PC-9 (cell line): Measurements from ENCODE around the gene ICA1. TPM values are rescaled to one million over a fixed set of nuclear protein-coding genes. Genes with fewer than 3 reads are reported as not detected.

Source experiments
- BruUV-seq: library from RNA; stranded (reverse); fragments of 400-500 nt; replicated peaks from 2 replicates; lab custom pipeline; 2021; lab: Mats Ljungman, UMichigan
- CTCF ChIA-PET: fragments of 300-600 bp; sonication (Branson Sonifier 250); formaldehyde crosslinking; loops from one replicate; lab custom pipeline; 2022; ENCODE audit warnings: antibody characterized with exemption; lab: Charles Lee
- POLR2A ChIA-PET: fragments of 300-600 bp; sonication (Branson Sonifier 250); formaldehyde crosslinking; loops from one replicate; lab custom pipeline; 2022; ENCODE audit warnings: antibody characterized with exemption; ENCODE audit not compliant: unreplicated experiment; lab: Charles Lee
- DNase-seq, 2 experiments: peaks; one replicate each; pipeline versions ENCODE4 v3.0.0 to v3.0.0-alpha.2; 2015 to 2022; ENCODE audit warnings: mixed read lengths in 1 of 2
- H2AFZ ChIP-seq: fragments of 200-600 bp; sonication (generic); 2 replicates; pipeline ENCODE4 v1.8.1; 2017; ENCODE audit warnings: antibody characterized with exemption
- H3F3A ChIP-seq: fragments of 200-600 bp; sonication (generic); 2 replicates; pipeline ENCODE4 v1.8.1; 2017; ENCODE audit warnings: antibody characterized with exemption, mild to moderate bottlenecking, low read depth; ENCODE audit not compliant: insufficient read depth
- H3K27ac ChIP-seq: fragments of 200-600 bp; sonication (generic); 2 replicates; pipeline ENCODE4 v1.6.1; 2016; ENCODE audit warnings: mixed run types
- H3K27me3 ChIP-seq: fragments of 200-600 bp; sonication (generic); 2 replicates; pipeline ENCODE4 v1.6.1; 2016; ENCODE audit warnings: low read depth, mixed run types; ENCODE audit not compliant: insufficient read depth
- H3K36me3 ChIP-seq: fragments of 200-600 bp; sonication (generic); 2 replicates; pipeline ENCODE4 v1.6.1; 2016; ENCODE audit warnings: low read depth, mixed run types
- H3K4me1 ChIP-seq: fragments of 200-600 bp; sonication (generic); replicated peaks from 2 replicates; pipeline ENCODE4 v1.6.1; 2016; ENCODE audit warnings: mixed run types; ENCODE audit not compliant: insufficient read depth
- H3K4me2 ChIP-seq: fragments of 200-600 bp; sonication (generic); 2 replicates; pipeline ENCODE4 v1.6.1; 2017; ENCODE audit warnings: mixed run types
- H3K4me3 ChIP-seq: fragments of 200-600 bp; sonication (generic); 2 replicates; pipeline ENCODE4 v1.6.1; 2016; ENCODE audit warnings: mixed run types
- H3K79me2 ChIP-seq: fragments of 200-600 bp; sonication (generic); 2 replicates; pipeline ENCODE4 v1.6.1; 2017; ENCODE audit warnings: low read depth, mixed run types
- H3K9me2 ChIP-seq: fragments of 200-600 bp; sonication (generic); 2 replicates; pipeline ENCODE4 v1.8.1; 2017; ENCODE audit warnings: mild to moderate bottlenecking; ENCODE audit not compliant: insufficient read depth
- H3K9me3 ChIP-seq: fragments of 200-600 bp; sonication (generic); 2 replicates; pipeline ENCODE4 v1.8.1; 2016; ENCODE audit warnings: low read depth; ENCODE audit not compliant: insufficient read depth
- H4K20me1 ChIP-seq: fragments of 200-600 bp; sonication (generic); 2 replicates; pipeline ENCODE4 v1.8.1; 2017; ENCODE audit not compliant: insufficient read depth
- EZH2 ChIP-seq: fragments of 200-600 bp; sonication (generic); IDR thresholded peaks from 2 replicates; pipeline ENCODE4 v1.8.0; 2017; ENCODE audit warnings: antibody characterized with exemption, low read depth
- intact Hi-C: fragments of 100-400 bp; cut with micrococcal nuclease; formaldehyde crosslinking; loops from one replicate; pipeline ENCODE4 v1.10.0; 2022; ENCODE audit not compliant: unreplicated experiment
- total RNA-seq: library from RNA; stranded (reverse); gene quantifications from 2 replicates; pipeline ENCODE4 v1.2.3, GENCODE V29; 2021
- TF ChIP-seq, protein P1 (sequence below): fragments of 200-600 bp; sonication (generic); conservative IDR thresholded peaks from 2 replicates; pipeline ENCODE4 v1.6.1; 2017; ENCODE audit warnings: mixed run types, antibody characterized with exemption, mild to moderate bottlenecking, moderate library complexity

Gene ICA1
- total RNA-seq, 1 experiment from 2014 or later, result 33.8 TPM

DNA sequence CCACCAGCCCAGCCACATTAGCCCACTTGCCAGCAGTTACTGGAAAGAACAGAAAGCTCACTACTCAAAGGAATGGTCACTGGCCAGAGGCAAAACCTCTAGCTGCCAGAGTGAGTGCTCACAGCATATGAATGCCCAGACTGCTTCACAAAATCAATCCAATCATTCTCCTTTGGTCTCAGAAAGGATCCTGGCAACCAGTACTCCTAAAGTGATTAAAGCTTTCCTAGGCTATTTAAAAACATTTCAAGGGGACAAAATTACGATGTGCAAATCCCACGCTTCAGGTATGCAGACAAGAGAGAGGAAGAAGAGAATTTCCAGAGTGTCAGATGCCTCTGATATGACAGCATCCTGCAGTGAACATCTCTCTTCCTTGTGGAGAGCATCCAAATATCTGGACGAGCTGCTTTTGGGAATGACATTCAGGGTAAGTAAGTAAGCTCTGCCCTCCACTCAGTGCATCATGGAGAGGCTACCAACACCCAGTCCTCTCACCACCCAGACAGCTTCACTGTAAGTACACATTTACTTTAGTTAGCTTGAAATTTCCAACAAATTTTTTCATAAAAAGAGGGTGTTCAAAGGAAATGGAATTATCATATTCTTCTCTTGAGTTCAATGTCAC lies 25.1 kb downstream of the ICA1 start:
- no TSS peak for BruUV-seq
- Histone ChIP-seq H3K27me3 (no peaks in the 10 kb centered on the region), H2AFZ (no peak overlapping the region), H3K9me3 (no peaks in the 10 kb centered on the region), H3F3A (no peaks in the 10 kb centered on the region), H4K20me1 (no peaks in the 10 kb centered on the region), H3K4me2 (no peak overlapping the region), H3K4me1 (no peaks in the 10 kb centered on the region), H3K9me2 (no peaks in the 10 kb centered on the region), H3K27ac (no peak overlapping the region), H3K79me2 (no peaks in the 10 kb centered on the region), H3K36me3 (0 out of 2 replicates have a peak, but pooled peaks cover 4% of the 10 kb centered on the region), H3K4me3 (no peak overlapping the region)
- no peak for TF ChIP-seq EZH2
- TF ChIP-seq, protein P1, sequence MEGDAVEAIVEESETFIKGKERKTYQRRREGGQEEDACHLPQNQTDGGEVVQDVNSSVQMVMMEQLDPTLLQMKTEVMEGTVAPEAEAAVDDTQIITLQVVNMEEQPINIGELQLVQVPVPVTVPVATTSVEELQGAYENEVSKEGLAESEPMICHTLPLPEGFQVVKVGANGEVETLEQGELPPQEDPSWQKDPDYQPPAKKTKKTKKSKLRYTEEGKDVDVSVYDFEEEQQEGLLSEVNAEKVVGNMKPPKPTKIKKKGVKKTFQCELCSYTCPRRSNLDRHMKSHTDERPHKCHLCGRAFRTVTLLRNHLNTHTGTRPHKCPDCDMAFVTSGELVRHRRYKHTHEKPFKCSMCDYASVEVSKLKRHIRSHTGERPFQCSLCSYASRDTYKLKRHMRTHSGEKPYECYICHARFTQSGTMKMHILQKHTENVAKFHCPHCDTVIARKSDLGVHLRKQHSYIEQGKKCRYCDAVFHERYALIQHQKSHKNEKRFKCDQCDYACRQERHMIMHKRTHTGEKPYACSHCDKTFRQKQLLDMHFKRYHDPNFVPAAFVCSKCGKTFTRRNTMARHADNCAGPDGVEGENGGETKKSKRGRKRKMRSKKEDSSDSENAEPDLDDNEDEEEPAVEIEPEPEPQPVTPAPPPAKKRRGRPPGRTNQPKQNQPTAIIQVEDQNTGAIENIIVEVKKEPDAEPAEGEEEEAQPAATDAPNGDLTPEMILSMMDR, result no peak
- DNase-seq, result no peak
- intact Hi-C loops, result no loop called here
- CTCF ChIA-PET, result interaction anchor here (1.0 kb wide), 1 partner anchor 59 kb away, joined by 3 read pairs; no protein-coding TSS in a partner anchor
- POLR2A ChIA-PET, result no interaction called here

DNA sequence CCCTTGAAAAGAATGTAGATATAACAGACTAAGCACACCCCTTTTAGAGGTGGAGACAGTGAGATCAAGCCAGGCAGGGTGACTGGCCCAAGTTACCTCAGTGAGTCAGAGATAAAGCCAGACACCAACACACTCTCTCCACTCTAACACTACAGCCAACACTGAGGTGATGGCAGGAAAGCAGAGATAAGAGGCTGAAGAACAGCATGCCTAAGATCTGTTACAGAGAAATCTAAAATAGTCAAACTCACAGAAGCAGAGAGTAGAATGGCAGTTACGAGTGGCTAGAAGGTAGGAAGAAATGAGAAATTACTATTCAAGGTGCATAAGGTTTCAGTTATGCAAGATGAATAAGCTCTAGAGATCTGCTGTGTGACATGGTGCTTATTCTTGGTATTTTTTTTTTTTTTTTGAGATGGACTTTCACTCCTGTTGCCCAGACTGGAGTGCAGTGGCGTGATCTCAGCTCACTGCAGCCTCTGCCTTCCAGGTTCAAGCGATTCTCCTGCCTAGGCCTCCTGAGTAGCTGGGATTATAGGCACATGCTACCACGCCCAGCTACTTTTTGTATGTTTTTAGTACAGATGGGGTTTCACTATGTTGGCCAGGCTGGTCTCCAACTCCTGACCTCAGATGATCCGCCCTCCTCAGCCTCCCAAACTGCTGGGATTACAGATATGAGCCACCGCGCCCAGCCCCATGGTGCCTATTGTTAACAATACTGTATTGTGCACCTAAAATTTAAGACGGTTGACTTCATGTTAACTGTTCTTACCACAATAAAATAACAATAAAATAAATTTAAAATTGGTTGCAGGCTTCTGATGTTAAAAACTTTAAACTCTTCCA lies 28.7 kb downstream of the ICA1 start:
- H3K4me2 ChIP-seq, result no peak overlapping the region
- no peaks in the 10 kb centered on the region for H3K79me2 ChIP-seq
- no TSS peak for BruUV-seq
- DNase-seq, result no peak
- no peaks in the 10 kb centered on the region for H3K27me3 ChIP-seq
- H3K9me3 ChIP-seq, result no peaks in the 10 kb centered on the region
- intact Hi-C loops, result no loop called here
- H3K4me3 ChIP-seq, result no peak overlapping the region
- ChIA-PET CTCF (no interaction called here), POLR2A (no interaction called here)
- no peaks in the 10 kb centered on the region for H3F3A ChIP-seq
- 0 out of 2 replicates have a peak, but pooled peaks cover 4% of the 10 kb centered on the region for H3K36me3 ChIP-seq
- no peaks in the 10 kb centered on the region for H4K20me1 ChIP-seq
- H2AFZ ChIP-seq, result no peak overlapping the region
- H3K9me2 ChIP-seq, result no peaks in the 10 kb centered on the region
- H3K4me1 ChIP-seq, result no peaks in the 10 kb centered on the region
- H3K27ac ChIP-seq, result no peak overlapping the region
- TF ChIP-seq EZH2, result no peak
- TF ChIP-seq, protein P1, result no peak

DNA sequence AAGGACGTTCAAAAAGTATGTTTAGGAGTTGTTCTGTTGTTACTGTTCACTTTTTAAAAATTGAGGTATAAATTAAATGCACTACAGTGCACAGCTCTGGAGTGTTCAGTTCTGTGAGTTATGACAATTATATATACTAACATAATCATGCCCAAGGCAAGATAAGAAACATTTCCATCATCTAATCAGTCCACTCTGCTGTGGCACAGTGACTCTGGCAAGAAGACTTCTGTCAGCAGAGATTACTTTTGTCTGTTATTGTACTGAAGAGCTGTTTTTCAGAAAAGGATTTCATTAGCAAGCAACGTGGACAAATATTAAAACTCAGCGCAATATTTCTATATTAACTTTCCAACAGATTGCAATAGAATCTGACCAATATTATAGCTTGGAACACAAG lies 32.0 kb downstream of the ICA1 start:
- CTCF ChIA-PET, result no interaction called here
- H4K20me1 ChIP-seq, result no peaks in the 10 kb centered on the region
- H3K79me2 ChIP-seq, result no peaks in the 10 kb centered on the region
- H3K9me2 ChIP-seq, result no peaks in the 10 kb centered on the region
- H3K36me3 ChIP-seq, result no peaks in the 10 kb centered on the region
- POLR2A ChIA-PET, result no interaction called here
- no peaks in the 10 kb centered on the region for H3K27me3 ChIP-seq
- no peaks in the 10 kb centered on the region for H3K9me3 ChIP-seq
- TF ChIP-seq, protein P1, result no peak
- no peak for TF ChIP-seq EZH2
- no TSS peak for BruUV-seq
- no peak for DNase-seq
- H3K4me3 ChIP-seq, result no peak overlapping the region
- H3F3A ChIP-seq, result no peaks in the 10 kb centered on the region
- H3K27ac ChIP-seq, result no peak overlapping the region
- H3K4me1 ChIP-seq, result no peaks in the 10 kb centered on the region
- no peak overlapping the region for H2AFZ ChIP-seq
- intact Hi-C loops, result no loop called here
- no peak overlapping the region for H3K4me2 ChIP-seq
